ENCODE data around the gene CHST15.
"Not testable (repeated sequence)": the region's sequence is repeated elsewhere in the genome, so short reads cannot be mapped to it uniquely, and the experiment has no call there.

CHST15 gene

GRCh38 chr10:124101351-124101750 lies 8.0 kb upstream of the CHST15 start:
- H3K27ac ChIP-seq (ENCODE audit: low read depth, low read length): no peak overlapping the region
- no peak overlapping the region for H3K4me2 ChIP-seq (ENCODE audit: low read length)
- H3K4me1 ChIP-seq (ENCODE audit: control insufficient read depth, low read length): peaks cover 37% of the 10 kb centered on the region
- H3K79me2 ChIP-seq (ENCODE audit: control insufficient read depth, low read length): no peaks in the 10 kb centered on the region
- no peaks in the 10 kb centered on the region; the same call in 1 of the 2 replicates for H3K36me3 ChIP-seq (ENCODE audit: control insufficient read depth, low read length)
- H3K9me3 ChIP-seq (ENCODE audit: control insufficient read depth, insufficient read depth, low read length): peaks cover 3% of the 10 kb centered on the region
- no peaks in the 10 kb centered on the region for H3K9me2 ChIP-seq (replicated peaks; ENCODE audit: control insufficient read depth, low read length)
- H4K20me1 ChIP-seq (ENCODE audit: control insufficient read depth, insufficient read depth, low read depth, low read length): no peaks in the 10 kb centered on the region
- TF ChIP-seq EZH2phosphoT487 (IDR thresholded peaks at IDR 0.05; ENCODE audit: borderline replicate concordance, low read length) (no peak), CTCF (IDR thresholded peaks at IDR 0.05; ENCODE audit: low read depth, low read length, poor library complexity, severe bottlenecking) (no peak)
- no peaks in the 10 kb centered on the region for H3F3A ChIP-seq (ENCODE audit: control insufficient read depth, insufficient read depth)
- no peak overlapping the region for H3K4me3 ChIP-seq (ENCODE audit: low read length)
- H3K27me3 ChIP-seq (ENCODE audit: control insufficient read depth, low read length): no peaks in the 10 kb centered on the region

- H4K20me1 ChIP-seq (ENCODE audit: control insufficient read depth, insufficient read depth, low read depth, low read length); H3F3A ChIP-seq (ENCODE audit: control insufficient read depth, insufficient read depth); H3K27me3 ChIP-seq (ENCODE audit: control insufficient read depth, low read length); H3K36me3 ChIP-seq (ENCODE audit: control insufficient read depth, low read length); H3K4me3 ChIP-seq (ENCODE audit: low read length); H3K4me2 ChIP-seq (ENCODE audit: low read length); H3K27ac ChIP-seq (ENCODE audit: low read depth, low read length); H3K79me2 ChIP-seq (ENCODE audit: control insufficient read depth, low read length); H3K9me2 ChIP-seq (replicated peaks; ENCODE audit: control insufficient read depth, low read length); H3K9me3 ChIP-seq (ENCODE audit: control insufficient read depth, insufficient read depth, low read length): not testable (repeated sequence)
- peaks cover 30% of the 10 kb centered on the region for H3K4me1 ChIP-seq (ENCODE audit: control insufficient read depth, low read length)
These were observed 7.3 kb upstream of the CHST15 start for GRCh38 chr10:124100651-124101050.

- H3K4me1 ChIP-seq (ENCODE audit: control insufficient read depth, low read length): peaks cover 28% of the 10 kb centered on the region
- H3K79me2 ChIP-seq (ENCODE audit: control insufficient read depth, low read length): no peaks in the 10 kb centered on the region
- TF ChIP-seq CTCF (IDR thresholded peaks at IDR 0.05; ENCODE audit: low read depth, low read length, poor library complexity, severe bottlenecking) (no peak), EZH2phosphoT487 (IDR thresholded peaks at IDR 0.05; ENCODE audit: borderline replicate concordance, low read length) (no peak)
These were observed 6.7 kb upstream of the CHST15 start for GRCh38 chr10:124100124-124100523.

GRCh38 chr10:124099604-124100003 lies 6.2 kb upstream of the CHST15 start:
- Histone ChIP-seq H3K9me2 (replicated peaks; ENCODE audit: control insufficient read depth, low read length) (no peaks in the 10 kb centered on the region), H3K4me3 (ENCODE audit: low read length) (no peak overlapping the region), H3K27ac (ENCODE audit: low read depth, low read length) (no peak overlapping the region), H3F3A (ENCODE audit: control insufficient read depth, insufficient read depth) (peaks cover 5% of the 10 kb centered on the region), H4K20me1 (ENCODE audit: control insufficient read depth, insufficient read depth, low read depth, low read length) (no peaks in the 10 kb centered on the region), H3K36me3 (ENCODE audit: control insufficient read depth, low read length) (peaks cover 3% of the 10 kb centered on the region; the same call in 1 of the 2 replicates), H3K4me1 (ENCODE audit: control insufficient read depth, low read length) (peaks cover 28% of the 10 kb centered on the region), H3K27me3 (ENCODE audit: control insufficient read depth, low read length) (no peaks in the 10 kb centered on the region; the same call in 1 of the 2 replicates), H3K79me2 (ENCODE audit: control insufficient read depth, low read length) (no peaks in the 10 kb centered on the region), H3K4me2 (ENCODE audit: low read length) (no peak overlapping the region), H3K9me3 (ENCODE audit: control insufficient read depth, insufficient read depth, low read length) (peaks cover 6% of the 10 kb centered on the region)
- TF ChIP-seq CTCF (IDR thresholded peaks at IDR 0.05; ENCODE audit: low read depth, low read length, poor library complexity, severe bottlenecking) (no peak), EZH2phosphoT487 (IDR thresholded peaks at IDR 0.05; ENCODE audit: borderline replicate concordance, low read length) (no peak)

More at GRCh38 chr10:124100124-124100523, 6.7 kb upstream of the CHST15 start:
- Histone ChIP-seq H3F3A (ENCODE audit: control insufficient read depth, insufficient read depth) (no peaks in the 10 kb centered on the region), H3K9me3 (ENCODE audit: control insufficient read depth, insufficient read depth, low read length) (peaks cover 6% of the 10 kb centered on the region), H3K9me2 (replicated peaks; ENCODE audit: control insufficient read depth, low read length) (no peaks in the 10 kb centered on the region), H4K20me1 (ENCODE audit: control insufficient read depth, insufficient read depth, low read depth, low read length) (no peaks in the 10 kb centered on the region), H3K4me2 (ENCODE audit: low read length) (no peak overlapping the region), H3K27ac (ENCODE audit: low read depth, low read length) (no peak overlapping the region), H3K27me3 (ENCODE audit: control insufficient read depth, low read length) (no peaks in the 10 kb centered on the region), H3K4me3 (ENCODE audit: low read length) (no peak overlapping the region), H3K36me3 (ENCODE audit: control insufficient read depth, low read length) (peaks cover 3% of the 10 kb centered on the region; the same call in 1 of the 2 replicates)
